ENCODE data around the gene ARHGAP18. TPM values are rescaled to one million over a fixed set of nuclear protein-coding genes. Genes with fewer than 3 reads are reported as not detected.

ARHGAP18 gene
- total and polyA plus RNA-seq, 2 experiments from 2014 or later, result 4.3 to 5.0 TPM

- TF ChIP-seq EZH2 (IDR thresholded peaks at IDR 0.05; ENCODE audit: low read depth, unreplicated experiment) (no peak), POLR2AphosphoS5 (IDR thresholded peaks at IDR 0.05; ENCODE audit: low read depth) (no peak), ETS1 (IDR thresholded peaks at IDR 0.05) (no peak)
Measured at GRCh38 chr6:129708496-129709195, 1.3 kb downstream of the ARHGAP18 start (continued).

GRCh38 chr6:129707882-129708495, 2.0 kb downstream of the ARHGAP18 start:
- H3K27ac ChIP-seq (ENCODE audit: low read depth), result no peak overlapping the region
- TF ChIP-seq POLR2AphosphoS5 (IDR thresholded peaks at IDR 0.05; ENCODE audit: low read depth) (no peak), CREB1 (CRISPR knock-in tag; IDR thresholded peaks at IDR 0.05; ENCODE audit: low read depth) (no peak), STAT1 (IDR thresholded peaks at IDR 0.05; ENCODE audit: unreplicated experiment) (no peak), ETS1 (IDR thresholded peaks at IDR 0.05) (no peak), ZNF462 (CRISPR knock-in tag; IDR thresholded peaks at IDR 0.05) (no peak), CTCF (conservative IDR thresholded peaks at IDR 0.05; ENCODE audit: low read depth in 2 of 2) (no peak), ZNF114 (CRISPR knock-in tag; IDR thresholded peaks at IDR 0.05) (no peak), ZNF331 (CRISPR knock-in tag; IDR thresholded peaks at IDR 0.05; ENCODE audit: low read depth) (no peak), EZH2 (IDR thresholded peaks at IDR 0.05; ENCODE audit: low read depth, unreplicated experiment) (no peak), NANOG (IDR thresholded peaks at IDR 0.05; ENCODE audit: borderline replicate concordance) (no peak)

More at GRCh38 chr6:129707882-129708495, 2.0 kb downstream of the ARHGAP18 start:
- Mint-ChIP-seq H3K27ac (no peak overlapping the region), H3K4me1 (peaks cover 33% of the 10 kb centered on the region), H3K36me3 (ENCODE audit: low read depth) (no peaks in the 10 kb centered on the region), H3K27me3 (ENCODE audit: insufficient read depth, low read depth, poor library complexity) (peaks cover 4% of the 10 kb centered on the region), H3K4me3 (no peak overlapping the region), H3K9me3 (no peaks in the 10 kb centered on the region; the same call in 2 of the 3 replicates)
- no peaks in the 10 kb centered on the region for H3K9me2 ChIP-seq (ENCODE audit: insufficient read depth)
- DNase-seq (ENCODE audit: low spot score) (no peak), ATAC-seq (no peak)
- H3K4me1 ChIP-seq (ENCODE audit: insufficient read depth), result peaks cover 3% of the 10 kb centered on the region; the same call in 1 of the 2 replicates
- no peaks in the 10 kb centered on the region for H3K27me3 ChIP-seq (ENCODE audit: insufficient read depth)
- no peaks in the 10 kb centered on the region for H4K20me1 ChIP-seq (replicated peaks; ENCODE audit: insufficient read depth)
- H3K79me2 ChIP-seq (replicated peaks; ENCODE audit: insufficient read depth), result no peaks in the 10 kb centered on the region
- H3K4me3 ChIP-seq, result no peak overlapping the region
- H3K36me3 ChIP-seq (ENCODE audit: insufficient read depth), result no peaks in the 10 kb centered on the region
- no peak overlapping the region for H2AFZ ChIP-seq
- no peak overlapping the region for H3K4me2 ChIP-seq
- no peaks in the 10 kb centered on the region for H3F3A ChIP-seq (replicated peaks; ENCODE audit: low read depth)
